B cell (primary cell): ENCODE measurements around the gene DLG2. TPM values are rescaled to one million over a fixed set of nuclear protein-coding genes. Genes with fewer than 3 reads are reported as not detected.
"Not testable (repeated sequence)": the region's sequence is repeated elsewhere in the genome, so short reads cannot be mapped to it uniquely, and the experiment has no call there.

Source experiments
- ATAC-seq: fragments of 200-7000 bp; cut with Tn5 transposase; one replicate; pipeline ENCODE4 v1.10.0; 2021; ENCODE audit warnings: low read depth, mild to moderate bottlenecking, moderate number of reproducible peaks, moderate library complexity
- CTCF ChIA-PET: fragments of 350-600 bp; sonication (Branson Sonifier 250); formaldehyde crosslinking; loops from one replicate; lab custom pipeline; 2021; ENCODE audit warnings: antibody characterized with exemption, inconsistent platforms; lab: Charles Lee
- POLR2A ChIA-PET: fragments of 350-600 bp; sonication (Branson Sonifier 250); formaldehyde crosslinking; loops from one replicate; lab custom pipeline; 2021; ENCODE audit warnings: antibody characterized with exemption; lab: Charles Lee
- DNase-seq: peaks from one replicate; pipeline ENCODE4 v3.0.0; 2013
- H2AFZ ChIP-seq: 2 replicates; pipeline ENCODE4 v1.6.1; 2012; ENCODE audit warnings: mild to moderate bottlenecking, low read depth, low read length; ENCODE audit not compliant: insufficient read depth, poor library complexity, severe bottlenecking
- H3K27ac ChIP-seq, 2 donors: 1 replicate in 1 of 2; 2 replicates in 1 of 2; pipeline ENCODE4 v1.5.1; 2012 to 2013; ENCODE audit warnings: low read length in 2 of 2, mild to moderate bottlenecking in 2 of 2, moderate library complexity in 1 of 2
- H3K27me3 ChIP-seq, 4 experiments: fragments of 200-600 bp in 1 of 4; sonication (generic) in 1 of 4; replicated peaks in 1 of 4; 1 replicate in 2 of 4; 2 replicates in 2 of 4; pipeline versions ENCODE4 v1.6.1 to v1.7.0; 2013 to 2016; ENCODE audit warnings: low read length in 3 of 4, mild to moderate bottlenecking in 2 of 4, mixed read lengths in 1 of 4, moderate library complexity in 1 of 4; ENCODE audit not compliant: insufficient read depth in 4 of 4, control insufficient read depth in 3 of 4; ENCODE audit errors: control extremely low read depth in 1 of 4
- H3K36me3 ChIP-seq, 2 experiments: replicated peaks in 1 of 2; 1 replicate in 1 of 2; 2 replicates in 1 of 2; pipeline versions ENCODE4 v1.6.1 to v1.7.1; 2013; ENCODE audit warnings: low read length in 1 of 2; ENCODE audit not compliant: insufficient read depth in 2 of 2, control insufficient read depth in 1 of 2; ENCODE audit errors: control extremely low read depth in 1 of 2, extremely low read depth in 1 of 2
- H3K4me1 ChIP-seq, 2 donors: fragments of 200-600 bp in 1 of 2; sonication (generic) in 1 of 2; 1 replicate in 1 of 2; 2 replicates in 1 of 2; pipeline versions ENCODE4 v1.5.1 to v1.6.1; 2013 to 2017; ENCODE audit warnings: low read length in 2 of 2; ENCODE audit not compliant: control insufficient read depth in 2 of 2, insufficient read depth in 2 of 2
- H3K4me2 ChIP-seq: replicated peaks from 2 replicates; pipeline ENCODE3; 2012; ENCODE audit warnings: mild to moderate bottlenecking, low read depth, low read length; ENCODE audit not compliant: poor library complexity, severe bottlenecking
- H3K4me3 ChIP-seq, 5 experiments: fragments of 200-600 bp in 1 of 5; sonication (generic) in 1 of 5; 1 replicate in 3 of 5; 2 replicates in 2 of 5; pipeline versions ENCODE4 v1.5.1 to v1.7.0; 2011 to 2016; ENCODE audit warnings: low read length in 4 of 5, mild to moderate bottlenecking in 4 of 5, low read depth in 2 of 5, control low read depth in 1 of 5, moderate library complexity in 1 of 5; ENCODE audit not compliant: insufficient read depth in 1 of 5; ENCODE audit errors: control extremely low read depth in 1 of 5, extremely low read depth in 1 of 5
- H3K79me2 ChIP-seq: fragments of 200-600 bp; sonication (generic); one replicate; pipeline ENCODE4 v1.6.0; 2016; ENCODE audit warnings: low read length; ENCODE audit not compliant: control insufficient read depth, insufficient read depth
- H3K9ac ChIP-seq: fragments of 200-600 bp; sonication (generic); 2 replicates; pipeline ENCODE4 v1.6.1; 2017; ENCODE audit warnings: mild to moderate bottlenecking, low read length, moderate library complexity
- H3K9me3 ChIP-seq, 3 donors: one replicate each; pipeline versions ENCODE4 v1.6.1 to v1.7.1; 2013; ENCODE audit warnings: low read length in 2 of 3; ENCODE audit not compliant: control insufficient read depth in 2 of 3, insufficient read depth in 1 of 3; ENCODE audit errors: control extremely low read depth in 1 of 3
- H4K20me1 ChIP-seq: 2 replicates; pipeline ENCODE4 v1.6.0; 2012; ENCODE audit warnings: mild to moderate bottlenecking, low read length; ENCODE audit not compliant: insufficient read depth, control insufficient read depth, poor library complexity, severe bottlenecking
- H3K27ac Mint-ChIP-seq: one replicate; pipeline ENCODE4 v1.8.0; 2021; ENCODE audit warnings: mixed read lengths
- H3K27me3 Mint-ChIP-seq: one replicate; pipeline ENCODE4 v1.8.0; 2021; ENCODE audit warnings: mixed read lengths
- H3K4me1 Mint-ChIP-seq: one replicate; pipeline ENCODE4 v1.8.0; 2021; ENCODE audit warnings: mixed read lengths
- H3K4me3 Mint-ChIP-seq: one replicate; pipeline ENCODE4 v1.8.0; 2021; ENCODE audit warnings: mixed read lengths
- H3K9me3 Mint-ChIP-seq: one replicate; pipeline ENCODE4 v1.8.0; 2022; ENCODE audit warnings: mixed read lengths; ENCODE audit not compliant: insufficient read depth
- EZH2 ChIP-seq: IDR thresholded peaks from 2 replicates; pipeline ENCODE4 v1.6.1; 2012; ENCODE audit warnings: borderline replicate concordance, low read depth, mild to moderate bottlenecking, moderate library complexity, low read length; ENCODE audit not compliant: insufficient read depth, poor library complexity, severe bottlenecking
- WGBS: methylation state at CpG from one replicate; pipeline ENCODE4 v1.1.5; 2013; ENCODE audit warnings: missing lambda C conversion rate; ENCODE audit not compliant: insufficient coverage; 5-methylcytosine and 5-hydroxymethylcytosine counted together
- intact Hi-C: fragments of 100-400 bp; cut with micrococcal nuclease; formaldehyde crosslinking; loops from one replicate; pipeline ENCODE4 v1.10.0; 2022
- polyA plus RNA-seq: library from polyadenylated mRNA; depleted of rRNA; stranded (reverse); fragments of >200 nt; gene quantifications from 2 replicates; pipeline ENCODE4 v1.2.3, GENCODE V29; 2012
- total RNA-seq, 2 donors: library from RNA; stranded (reverse); fragments of 120-200 nt in 1 of 2; gene quantifications; 1 replicate in 1 of 2; 2 replicates in 1 of 2; pipeline versions ENCODE4 v1.2.3 to v1.2.4, GENCODE V29; 2013 to 2022
- TF ChIP-seq, protein P1 (sequence below): fragments of 200-600 bp; IDR thresholded peaks from one replicate; pipeline ENCODE4 v1.8.0; 2022; ENCODE audit warnings: antibody characterized with exemption, mild to moderate bottlenecking

DLG2 gene
- total and polyA plus RNA-seq, 2 donors (not counting 1 experiment from before 2014, with no cell fraction given): 0.54 to 5.4 TPM

DNA sequence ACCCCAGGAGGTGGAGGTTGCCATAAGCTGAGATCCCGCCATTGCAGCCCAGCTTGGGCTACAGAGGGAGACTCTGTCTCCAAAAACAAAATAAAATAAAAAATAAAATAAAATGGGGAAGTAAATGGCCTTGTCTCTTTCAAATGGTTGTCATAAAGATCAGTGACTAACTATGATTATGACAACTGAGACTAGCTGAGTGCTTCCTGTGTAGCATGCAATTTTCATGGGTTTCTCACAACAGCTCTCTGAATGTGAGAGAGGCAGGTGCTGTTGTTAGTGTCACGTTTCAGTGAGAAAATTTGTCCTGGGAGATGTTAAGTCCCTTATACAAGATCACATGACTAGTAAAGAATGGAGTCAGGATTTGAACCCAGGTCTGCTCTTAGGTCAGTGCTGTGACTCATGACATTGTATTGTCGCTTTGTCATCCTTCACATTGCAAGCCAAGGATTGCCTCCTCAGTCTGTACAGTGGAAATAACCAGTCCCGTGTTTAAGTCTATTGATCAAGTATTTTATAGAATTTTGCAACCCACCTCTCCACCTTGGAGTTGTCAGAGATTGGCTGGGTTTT, 2177.7 kb downstream of the DLG2 start:
- Mint-ChIP-seq H3K4me3 (no peak overlapping the region), H3K27me3 (no peaks in the 10 kb centered on the region), H3K4me1 (no peaks in the 10 kb centered on the region), H3K9me3 (peaks cover 2% of the 10 kb centered on the region), H3K27ac (no peak overlapping the region)
- Histone ChIP-seq H3K79me2 (no peaks in the 10 kb centered on the region), H3K4me3 (no peak overlapping the region), H4K20me1 (no peaks in the 10 kb centered on the region), H2AFZ (no peak overlapping the region), H3K27ac (no peak overlapping the region), H3K36me3 (no peaks in the 10 kb centered on the region), H3K9ac (no peak overlapping the region), H3K4me2 (no peak overlapping the region), H3K4me1 (no peaks in the 10 kb centered on the region), H3K9me3 (no peaks in the 10 kb centered on the region), H3K27me3 (no peaks in the 10 kb centered on the region)
- POLR2A ChIA-PET: no interaction called here
- DNase-seq (no peak), ATAC-seq (no peak)
- 17% methylated on average over 1 of the region's 4 CpGs for WGBS
- CTCF ChIA-PET: no interaction called here
- intact Hi-C loops: no loop called here
- no peak for TF ChIP-seq EZH2

DNA sequence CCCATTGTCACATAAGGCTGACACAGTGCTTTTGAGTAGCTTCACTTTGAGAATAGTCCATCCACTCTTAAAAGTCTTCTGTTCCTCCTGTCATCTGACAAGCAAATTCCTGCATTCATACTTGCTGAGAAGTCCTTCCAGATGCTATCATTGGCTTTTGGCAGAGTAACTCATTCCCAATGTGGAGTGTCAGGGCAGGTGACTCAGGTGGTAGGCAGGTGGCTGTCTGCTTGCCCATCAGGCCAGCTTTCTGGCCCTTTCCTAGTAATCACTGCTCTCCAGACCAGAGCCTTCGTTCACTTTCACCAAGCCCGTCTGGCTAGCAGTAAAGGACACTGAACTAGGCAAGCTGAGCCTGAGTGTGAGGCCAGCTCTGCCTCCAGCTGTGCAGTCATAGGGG, 2178.5 kb downstream of the DLG2 start:
- no peaks in the 10 kb centered on the region for H3K4me1 Mint-ChIP-seq
- ChIA-PET CTCF (no interaction called here), POLR2A (no interaction called here)
- H3K9me3 Mint-ChIP-seq: peaks cover 2% of the 10 kb centered on the region
- H3K4me3 Mint-ChIP-seq: no peak overlapping the region
- H3K36me3 ChIP-seq: no peaks in the 10 kb centered on the region
- no peak overlapping the region for H3K27ac Mint-ChIP-seq
- 91% methylated on average over 2 of the region's 2 CpGs for WGBS
- no peaks in the 10 kb centered on the region for H3K79me2 ChIP-seq
- no peak overlapping the region for H2AFZ ChIP-seq
- no peak overlapping the region for H3K4me2 ChIP-seq
- no peak overlapping the region for H3K27ac ChIP-seq
- no peaks in the 10 kb centered on the region for H3K27me3 ChIP-seq
- no peaks in the 10 kb centered on the region for H3K9me3 ChIP-seq
- ATAC-seq: no peak
- intact Hi-C loops: no loop called here
- no peak for DNase-seq
- no peak overlapping the region for H3K9ac ChIP-seq
- no peak overlapping the region for H3K4me3 ChIP-seq
- no peaks in the 10 kb centered on the region for H3K4me1 ChIP-seq
- H3K27me3 Mint-ChIP-seq: no peaks in the 10 kb centered on the region
- TF ChIP-seq, protein P1, sequence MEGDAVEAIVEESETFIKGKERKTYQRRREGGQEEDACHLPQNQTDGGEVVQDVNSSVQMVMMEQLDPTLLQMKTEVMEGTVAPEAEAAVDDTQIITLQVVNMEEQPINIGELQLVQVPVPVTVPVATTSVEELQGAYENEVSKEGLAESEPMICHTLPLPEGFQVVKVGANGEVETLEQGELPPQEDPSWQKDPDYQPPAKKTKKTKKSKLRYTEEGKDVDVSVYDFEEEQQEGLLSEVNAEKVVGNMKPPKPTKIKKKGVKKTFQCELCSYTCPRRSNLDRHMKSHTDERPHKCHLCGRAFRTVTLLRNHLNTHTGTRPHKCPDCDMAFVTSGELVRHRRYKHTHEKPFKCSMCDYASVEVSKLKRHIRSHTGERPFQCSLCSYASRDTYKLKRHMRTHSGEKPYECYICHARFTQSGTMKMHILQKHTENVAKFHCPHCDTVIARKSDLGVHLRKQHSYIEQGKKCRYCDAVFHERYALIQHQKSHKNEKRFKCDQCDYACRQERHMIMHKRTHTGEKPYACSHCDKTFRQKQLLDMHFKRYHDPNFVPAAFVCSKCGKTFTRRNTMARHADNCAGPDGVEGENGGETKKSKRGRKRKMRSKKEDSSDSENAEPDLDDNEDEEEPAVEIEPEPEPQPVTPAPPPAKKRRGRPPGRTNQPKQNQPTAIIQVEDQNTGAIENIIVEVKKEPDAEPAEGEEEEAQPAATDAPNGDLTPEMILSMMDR: no peak
- no peak for TF ChIP-seq EZH2
- no peaks in the 10 kb centered on the region for H4K20me1 ChIP-seq

DNA sequence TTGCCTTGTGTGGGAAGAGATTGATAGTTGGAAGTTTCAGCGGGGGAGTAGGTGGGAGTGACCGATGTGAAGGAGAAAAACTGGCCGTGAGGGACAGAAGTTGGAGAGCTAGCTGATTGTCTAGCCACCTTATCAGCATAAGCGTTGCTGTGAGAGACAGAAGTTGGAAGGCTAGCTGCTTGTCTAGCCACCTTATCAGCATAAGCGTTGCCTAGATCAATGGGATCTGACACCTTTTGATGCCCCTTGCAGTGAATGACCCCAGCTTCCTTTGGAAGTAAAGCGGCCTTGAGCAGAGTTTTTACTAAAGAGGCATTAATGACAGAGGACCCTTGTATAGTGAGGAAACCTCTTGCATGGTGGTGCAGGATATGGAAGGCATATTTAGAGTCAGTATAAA, 2183.3 kb downstream of the DLG2 start:
- H3K27me3 Mint-ChIP-seq, H3K4me1 ChIP-seq, H3K79me2 ChIP-seq, DNase-seq, H3K4me1 Mint-ChIP-seq, intact Hi-C loops, ATAC-seq, CTCF ChIA-PET, H4K20me1 ChIP-seq, H2AFZ ChIP-seq, H3K4me3 ChIP-seq, POLR2A ChIA-PET, H3K27me3 ChIP-seq, H3K27ac Mint-ChIP-seq, H3K9ac ChIP-seq, H3K4me2 ChIP-seq, H3K27ac ChIP-seq, H3K9me3 Mint-ChIP-seq, H3K36me3 ChIP-seq, H3K4me3 Mint-ChIP-seq, H3K9me3 ChIP-seq: not testable (repeated sequence)
- 98% methylated on average over 6 of the region's 6 CpGs for WGBS
